Measurements from ENCODE around the gene P2RY12.

Gene P2RY12

DNA sequence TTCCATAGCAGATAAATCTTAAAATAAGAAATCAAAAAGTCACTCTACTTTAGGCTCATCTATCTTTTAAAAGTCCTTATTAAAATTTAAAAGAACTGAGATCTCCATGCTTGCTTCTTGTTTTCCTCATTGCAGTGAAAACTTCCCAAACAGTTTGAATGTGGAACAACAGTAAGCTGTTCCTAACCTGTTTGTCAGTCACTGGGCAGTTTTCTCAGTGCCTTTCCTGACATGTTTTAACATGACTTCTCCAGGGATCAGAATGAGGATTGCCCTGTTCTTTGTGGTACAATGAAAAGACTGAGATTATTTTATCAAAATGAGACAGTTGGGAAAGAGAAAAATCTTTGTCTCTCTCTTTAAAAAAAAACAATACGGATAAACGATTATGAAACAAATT is 68.7 kb downstream of the P2RY12 start:
- H3K36me3 ChIP-seq: no peaks in the 10 kb centered on the region
- DNase-seq: no peak
- H3K27me3 ChIP-seq: no peaks in the 10 kb centered on the region
- no peak overlapping the region for H3K4me3 ChIP-seq (ENCODE audit: low read depth, low read length)
- no peaks in the 10 kb centered on the region; the same call in 1 of the 2 replicates for H3K4me1 ChIP-seq
- no peaks in the 10 kb centered on the region for H3K9me3 ChIP-seq
- TF ChIP-seq, protein P1, sequence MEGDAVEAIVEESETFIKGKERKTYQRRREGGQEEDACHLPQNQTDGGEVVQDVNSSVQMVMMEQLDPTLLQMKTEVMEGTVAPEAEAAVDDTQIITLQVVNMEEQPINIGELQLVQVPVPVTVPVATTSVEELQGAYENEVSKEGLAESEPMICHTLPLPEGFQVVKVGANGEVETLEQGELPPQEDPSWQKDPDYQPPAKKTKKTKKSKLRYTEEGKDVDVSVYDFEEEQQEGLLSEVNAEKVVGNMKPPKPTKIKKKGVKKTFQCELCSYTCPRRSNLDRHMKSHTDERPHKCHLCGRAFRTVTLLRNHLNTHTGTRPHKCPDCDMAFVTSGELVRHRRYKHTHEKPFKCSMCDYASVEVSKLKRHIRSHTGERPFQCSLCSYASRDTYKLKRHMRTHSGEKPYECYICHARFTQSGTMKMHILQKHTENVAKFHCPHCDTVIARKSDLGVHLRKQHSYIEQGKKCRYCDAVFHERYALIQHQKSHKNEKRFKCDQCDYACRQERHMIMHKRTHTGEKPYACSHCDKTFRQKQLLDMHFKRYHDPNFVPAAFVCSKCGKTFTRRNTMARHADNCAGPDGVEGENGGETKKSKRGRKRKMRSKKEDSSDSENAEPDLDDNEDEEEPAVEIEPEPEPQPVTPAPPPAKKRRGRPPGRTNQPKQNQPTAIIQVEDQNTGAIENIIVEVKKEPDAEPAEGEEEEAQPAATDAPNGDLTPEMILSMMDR (IDR thresholded peaks at IDR 0.05; ENCODE audit: low read depth, low read length): no peak

DNA sequence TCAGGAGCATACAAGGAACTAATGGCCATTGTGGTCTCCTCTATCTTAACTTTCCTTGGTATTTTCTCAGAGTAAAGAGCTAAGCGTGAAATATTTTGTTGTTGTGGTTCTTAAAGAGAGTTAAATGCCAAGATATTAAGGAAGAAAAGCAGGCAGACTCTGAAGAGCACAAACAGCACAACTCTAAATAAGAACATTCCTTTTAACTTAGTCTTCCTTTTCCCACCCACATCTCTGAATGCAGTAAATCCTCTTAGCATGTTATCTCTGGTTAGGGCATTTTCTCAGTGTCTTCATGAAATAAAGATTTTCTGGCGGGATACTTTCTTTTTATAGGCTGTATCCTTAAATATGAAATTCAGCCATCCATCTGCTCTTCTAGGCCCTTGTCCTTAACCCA is 69.4 kb downstream of the P2RY12 start:
- TF ChIP-seq, protein P1 (IDR thresholded peaks at IDR 0.05; ENCODE audit: low read depth, low read length): no peak
- Histone ChIP-seq H3K4me3 (ENCODE audit: low read depth, low read length) (no peak overlapping the region), H3K9me3 (no peaks in the 10 kb centered on the region), H3K27me3 (no peaks in the 10 kb centered on the region), H3K4me1 (no peaks in the 10 kb centered on the region), H3K36me3 (no peaks in the 10 kb centered on the region)
- no peak for DNase-seq

DNA sequence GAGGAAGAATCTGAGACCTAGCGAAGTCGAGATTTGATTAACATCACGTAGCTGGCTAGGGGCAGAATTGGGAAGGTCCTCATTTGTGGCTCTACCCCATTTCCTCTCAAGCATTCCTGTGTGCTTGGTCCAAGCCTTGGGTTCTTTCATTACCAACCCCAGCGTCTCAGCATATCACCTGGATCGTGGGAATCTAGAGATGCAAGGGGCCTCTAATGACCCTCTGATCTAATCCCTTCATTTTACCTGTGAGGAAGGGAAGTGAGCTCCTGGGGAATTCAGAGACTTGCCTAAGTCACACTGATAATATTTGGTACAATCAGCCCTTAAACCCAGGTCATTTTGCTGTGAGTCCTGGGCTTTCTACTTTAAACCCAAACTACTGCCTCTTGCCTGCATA is 70.0 kb downstream of the P2RY12 start:
- Histone ChIP-seq H3K36me3 (no peaks in the 10 kb centered on the region), H3K9me3 (no peaks in the 10 kb centered on the region), H3K27me3 (no peaks in the 10 kb centered on the region), H3K4me1 (no peaks in the 10 kb centered on the region), H3K4me3 (ENCODE audit: low read depth, low read length) (no peak overlapping the region)
- DNase-seq: no peak
- TF ChIP-seq, protein P1 (IDR thresholded peaks at IDR 0.05; ENCODE audit: low read depth, low read length): no peak

DNA sequence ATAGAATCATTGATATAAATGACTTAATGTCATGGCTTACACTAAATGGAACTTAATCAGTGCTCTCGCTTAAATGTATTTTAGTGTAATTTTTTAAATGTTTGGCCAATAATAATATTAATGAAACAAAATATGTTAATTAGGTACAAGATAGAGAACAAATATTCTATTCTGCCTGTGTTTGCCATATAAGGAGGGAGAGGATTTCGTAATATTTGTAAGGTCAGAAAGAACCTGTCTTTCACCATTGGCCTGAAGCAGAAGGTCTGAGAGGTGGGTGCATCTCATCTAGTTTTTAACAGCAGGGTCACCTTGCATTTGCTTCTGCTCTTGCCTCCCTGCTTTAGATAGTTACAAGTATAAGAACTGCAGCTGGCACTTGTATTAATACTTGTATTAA is 70.4 kb downstream of the P2RY12 start:
- Histone ChIP-seq H3K4me1 (no peaks in the 10 kb centered on the region), H3K9me3 (no peaks in the 10 kb centered on the region), H3K4me3 (ENCODE audit: low read depth, low read length) (no peak overlapping the region), H3K36me3 (no peaks in the 10 kb centered on the region), H3K27me3 (no peaks in the 10 kb centered on the region)
- TF ChIP-seq, protein P1 (IDR thresholded peaks at IDR 0.05; ENCODE audit: low read depth, low read length): no peak
- no peak for DNase-seq

DNA sequence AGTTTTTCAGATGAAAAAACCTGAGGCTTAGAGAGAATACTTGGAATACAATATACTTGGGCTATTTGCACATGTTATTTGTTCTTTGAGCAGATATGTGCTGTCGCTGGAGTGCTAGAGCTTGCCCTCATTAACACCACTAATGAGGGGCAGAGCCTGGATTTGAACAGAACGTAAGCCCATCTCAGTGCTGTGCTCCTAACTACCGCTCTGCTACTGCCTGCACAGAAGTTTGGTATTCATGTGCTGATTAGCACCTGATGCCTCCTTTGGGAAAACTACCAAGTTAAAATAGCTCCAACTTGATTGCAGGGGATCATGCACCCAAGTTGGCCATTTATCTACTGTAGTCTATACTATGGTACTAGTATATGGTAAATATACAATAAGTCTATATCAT is 71.6 kb downstream of the P2RY12 start:
- H3K27me3 ChIP-seq: no peaks in the 10 kb centered on the region
- TF ChIP-seq, protein P1 (IDR thresholded peaks at IDR 0.05; ENCODE audit: low read depth, low read length): no peak
- no peaks in the 10 kb centered on the region for H3K9me3 ChIP-seq
- DNase-seq: no peak
- H3K36me3 ChIP-seq: no peaks in the 10 kb centered on the region
- no peaks in the 10 kb centered on the region for H3K4me1 ChIP-seq
- H3K4me3 ChIP-seq (ENCODE audit: low read depth, low read length): no peak overlapping the region

DNA sequence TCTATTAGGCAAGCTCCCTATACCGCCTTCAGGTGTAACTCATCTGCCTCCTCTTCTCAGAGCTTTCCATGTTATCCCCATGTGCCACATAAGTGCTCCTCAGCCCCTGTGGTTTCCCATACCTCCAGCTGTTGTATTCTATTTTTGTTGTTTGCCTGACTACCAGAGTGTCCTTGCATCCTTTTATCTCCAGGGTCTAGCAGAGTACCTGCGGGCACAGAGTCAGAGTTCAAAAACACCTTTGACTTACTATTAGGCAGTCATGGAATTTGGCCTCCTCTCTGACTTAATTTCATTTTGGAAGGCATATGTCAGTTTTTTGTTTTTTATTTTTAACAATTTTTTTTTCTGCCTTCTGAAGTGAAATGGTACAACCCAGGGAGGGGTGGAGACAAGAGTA is 75.0 kb downstream of the P2RY12 start:
- Histone ChIP-seq H3K9me3 (no peaks in the 10 kb centered on the region), H3K4me1 (no peaks in the 10 kb centered on the region), H3K27me3 (no peaks in the 10 kb centered on the region), H3K4me3 (ENCODE audit: low read depth, low read length) (no peak overlapping the region), H3K36me3 (no peaks in the 10 kb centered on the region)
- TF ChIP-seq, protein P1 (IDR thresholded peaks at IDR 0.05; ENCODE audit: low read depth, low read length): no peak
- no peak for DNase-seq
